GM18502 (cell line): ENCODE measurements around the gene ONECUT3.

Experiments
- ATAC-seq: cut with Tn5 transposase; IDR thresholded peaks from one replicate; pipeline ENCODE4 v1.9.1; 2021; ENCODE audit warnings: mild to moderate bottlenecking; ENCODE audit not compliant: unreplicated experiment, poor library complexity

Gene ONECUT3

GRCh38 chr19:1765904-1766799, 12.8 kb downstream of the ONECUT3 start:
- ATAC-seq, result no peak

DNA sequence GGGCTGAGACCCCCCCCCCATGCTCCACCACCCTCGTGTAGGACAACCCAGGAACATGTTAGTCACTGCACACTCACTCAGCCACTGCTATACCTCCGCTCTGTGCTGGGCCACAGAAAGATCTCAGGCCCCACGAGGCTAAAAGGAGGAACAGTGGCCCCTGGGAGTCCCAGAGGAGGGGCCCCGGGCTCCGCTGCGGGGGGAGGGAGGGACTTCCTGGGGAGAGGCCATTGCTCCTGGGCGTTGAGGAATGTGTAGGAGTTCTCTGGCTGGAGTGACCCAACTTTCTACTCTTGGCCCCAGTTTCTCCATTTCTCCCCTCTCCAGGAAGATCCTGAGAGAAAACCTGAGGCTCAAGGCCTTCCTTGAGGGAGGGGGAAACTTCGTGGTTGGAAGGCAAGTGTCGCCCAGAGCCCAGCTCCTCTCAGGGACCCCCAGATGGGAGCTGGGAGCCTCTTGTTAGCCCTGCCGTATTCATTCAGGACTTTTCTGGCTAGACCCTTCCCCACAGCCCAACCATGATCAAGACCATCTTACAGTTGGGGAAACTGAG, 13.6 kb downstream of the ONECUT3 start:
- ATAC-seq, result no peak

GRCh38 chr19:1767464-1767933, 14.2 kb downstream of the ONECUT3 start:
- ATAC-seq, result no peak

DNA sequence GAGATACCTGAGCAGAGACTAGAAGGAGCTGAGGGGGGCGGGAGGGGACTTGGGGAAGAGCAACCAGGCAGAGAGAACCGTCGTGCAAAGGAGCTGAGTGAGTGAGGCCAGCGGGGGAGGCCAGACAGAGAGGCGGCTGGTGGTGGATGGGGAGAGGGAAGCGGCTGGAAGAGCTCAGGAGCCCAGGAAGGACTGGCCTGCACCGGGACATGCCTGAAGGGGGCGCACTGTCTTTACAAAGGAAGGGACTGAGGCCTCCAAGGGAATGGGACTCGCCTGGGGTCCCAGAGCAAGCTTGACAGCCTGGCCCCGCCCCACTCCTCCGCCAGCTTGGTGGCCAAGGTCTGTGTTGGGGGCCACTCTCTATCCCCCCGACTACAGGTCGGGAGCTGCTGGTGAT, 14.9 kb downstream of the ONECUT3 start:
- ATAC-seq, result no peak

GRCh38 chr19:1768918-1769644, 15.8 kb downstream of the ONECUT3 start:
- no peak for ATAC-seq

- ATAC-seq, result no peak
These were observed 16.3 kb downstream of the ONECUT3 start for GRCh38 chr19:1769645-1769985.

- ATAC-seq, result no peak
These were observed 17.7 kb downstream of the ONECUT3 start for GRCh38 chr19:1770866-1771576.

GRCh38 chr19:1773184-1773583, 19.9 kb downstream of the ONECUT3 start:
- ATAC-seq, result no peak

GRCh38 chr19:1774989-1775772, 21.9 kb downstream of the ONECUT3 start:
- ATAC-seq, result no peak

GRCh38 chr19:1775951-1776605, 22.8 kb downstream of the ONECUT3 start:
- ATAC-seq, result no peak

DNA sequence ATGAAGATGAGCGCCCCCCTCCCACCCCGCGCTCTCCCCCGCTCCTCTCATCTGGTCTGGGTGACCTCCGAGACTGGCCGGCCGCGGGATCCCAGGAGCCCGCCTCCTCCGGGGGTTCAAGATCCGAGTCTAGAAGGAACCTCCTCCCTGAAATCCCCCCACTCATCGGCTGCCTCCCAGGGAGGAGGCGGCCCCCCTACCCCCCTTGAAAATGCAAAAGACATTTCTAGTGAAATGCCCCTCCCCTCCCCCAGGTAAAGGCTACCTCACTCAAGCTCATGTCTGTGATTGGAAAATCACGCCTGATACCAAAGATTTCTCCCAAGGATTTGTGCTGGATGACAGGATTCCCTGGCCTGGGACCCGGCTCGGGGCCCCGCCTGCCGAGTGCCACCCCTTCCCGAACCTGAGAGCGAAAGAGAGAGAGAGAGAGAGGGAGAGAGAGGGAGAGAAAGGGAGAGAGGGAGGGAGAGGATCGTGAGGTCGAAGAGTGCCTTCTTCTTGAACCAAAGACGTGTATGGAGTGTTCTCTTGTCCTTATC, 23.4 kb downstream of the ONECUT3 start:
- ATAC-seq, result no peak

GRCh38 chr19:1777149-1777548, 23.8 kb downstream of the ONECUT3 start:
- ATAC-seq, result no peak

DNA sequence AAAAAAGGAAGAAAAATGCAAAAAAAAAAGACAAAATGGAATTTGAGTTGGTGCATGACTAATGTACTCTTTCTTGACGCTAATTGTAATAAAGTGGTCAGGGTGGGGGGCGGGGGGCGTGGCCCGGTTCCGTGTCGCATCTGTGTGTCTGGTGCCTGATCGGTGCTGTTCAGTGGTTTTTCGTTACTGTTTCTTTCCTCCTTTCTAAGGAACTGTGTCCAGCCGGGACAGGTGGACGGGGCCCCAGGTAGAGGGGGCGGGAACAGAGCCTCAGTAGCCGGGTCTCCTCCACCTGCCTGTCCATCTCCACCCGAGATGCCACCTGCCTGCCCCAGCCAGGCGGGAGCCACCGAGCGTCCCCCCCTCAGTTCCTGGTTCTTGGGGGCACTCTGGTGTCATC, 26.3 kb downstream of the ONECUT3 start:
- ATAC-seq, result no peak

GRCh38 chr19:1780272-1780958, 27.1 kb downstream of the ONECUT3 start:
- no peak for ATAC-seq

- ATAC-seq, result no peak
These were observed 29.2 kb downstream of the ONECUT3 start for GRCh38 chr19:1782521-1782920.

DNA sequence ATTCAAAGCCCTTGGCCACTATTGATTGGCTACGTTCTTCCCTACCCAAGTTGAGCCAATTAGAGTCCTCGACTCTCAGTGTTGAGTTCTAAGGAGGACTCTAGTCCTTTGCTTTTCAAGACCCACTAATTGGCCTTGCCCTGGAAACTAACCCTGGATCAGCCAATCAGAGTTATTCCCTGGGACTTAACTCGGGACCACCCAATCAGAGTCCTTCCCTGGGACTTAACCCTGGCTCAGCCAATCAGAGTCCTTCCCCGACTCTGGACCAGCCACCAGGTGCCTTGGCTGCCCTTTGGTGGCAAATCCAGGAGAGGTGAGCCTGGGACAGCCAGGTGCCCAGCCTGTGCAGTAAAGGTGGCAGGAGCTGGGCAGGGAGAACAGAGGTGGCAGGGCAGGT, 30.0 kb downstream of the ONECUT3 start:
- no peak for ATAC-seq

- ATAC-seq, result no peak
These were observed 30.6 kb downstream of the ONECUT3 start for GRCh38 chr19:1783874-1784273.

DNA sequence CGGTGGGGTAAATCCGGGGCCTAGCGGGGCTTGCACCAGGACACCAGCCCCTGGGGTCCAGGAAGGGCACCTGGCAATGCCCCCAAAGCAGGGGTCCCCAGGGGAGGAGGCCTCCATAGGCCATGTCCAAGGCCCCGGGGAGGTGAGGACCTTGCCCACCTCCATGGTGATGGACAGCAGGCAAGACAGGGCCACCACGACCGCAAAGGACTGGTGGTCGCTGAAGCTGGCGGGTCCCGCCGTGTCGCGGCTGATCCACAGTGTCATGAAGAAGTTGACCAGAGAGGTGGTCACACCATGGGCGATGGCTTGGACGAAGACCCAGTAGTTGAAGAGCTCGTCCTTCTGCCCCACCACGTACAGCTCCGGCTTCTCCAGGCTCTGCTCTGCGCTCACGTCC, 32.0 kb downstream of the ONECUT3 start:
- no peak for ATAC-seq

- no peak for ATAC-seq
These were observed 33.4 kb downstream of the ONECUT3 start for GRCh38 chr19:1786668-1787067.
